Measurements from ENCODE around the gene HLA-DQA2.
"Not testable (repeated sequence)": the region's sequence is repeated elsewhere in the genome, so short reads cannot be mapped to it uniquely, and the experiment has no call there.

Gene HLA-DQA2

GRCh38 chr6:32741031-32741960, at the start of gene HLA-DQA2:
TSS of gene HLA-DQA2 (plus strand) at chr6:32741391. CDS start at chr6:32741444, 53 bp downstream.
- DNase-seq: no peak

- DNase-seq: peak in 1 of 56 donors; percentile 1
Observed at GRCh38 chr6:32692019-32692418, 49.2 kb upstream of the HLA-DQA2 start.

GRCh38 chr6:32697031-32697430, 44.2 kb upstream of the HLA-DQA2 start:
- no peak for DNase-seq

GRCh38 chr6:32700391-32701040, 40.7 kb upstream of the HLA-DQA2 start:
- peak in 21 of 56 donors; percentile 0 to 45 (median 6) for DNase-seq

GRCh38 chr6:32703347-32703746, 37.8 kb upstream of the HLA-DQA2 start:
- no peak for DNase-seq

GRCh38 chr6:32705164-32705563, 36.0 kb upstream of the HLA-DQA2 start:
- not testable (repeated sequence) for DNase-seq

GRCh38 chr6:32709625-32710024, 31.6 kb upstream of the HLA-DQA2 start:
- DNase-seq: no peak

- DNase-seq: no peak
Observed at GRCh38 chr6:32713241-32713640, 27.9 kb upstream of the HLA-DQA2 start.

- no peak for DNase-seq
Observed at GRCh38 chr6:32716396-32716795, 24.8 kb upstream of the HLA-DQA2 start.

- no peak for DNase-seq
Observed at GRCh38 chr6:32718879-32719278, 22.3 kb upstream of the HLA-DQA2 start.

GRCh38 chr6:32738126-32738525, 3.1 kb upstream of the HLA-DQA2 start:
- DNase-seq: no peak

- DNase-seq: no peak
Observed at GRCh38 chr6:32742374-32742773, 1.2 kb downstream of the HLA-DQA2 start.

- DNase-seq: no peak
Observed at GRCh38 chr6:32744776-32745175, 3.6 kb downstream of the HLA-DQA2 start.

- DNase-seq: not testable (repeated sequence)
Observed at GRCh38 chr6:32745649-32746048, 4.5 kb downstream of the HLA-DQA2 start.

GRCh38 chr6:32752580-32752979, 11.4 kb downstream of the HLA-DQA2 start:
- DNase-seq: no peak

- no peak for DNase-seq
Observed at GRCh38 chr6:32759669-32760068, 18.5 kb downstream of the HLA-DQA2 start.

- no peak for DNase-seq
Observed at GRCh38 chr6:32761072-32761471, 19.9 kb downstream of the HLA-DQA2 start.

GRCh38 chr6:32761548-32761947, 20.4 kb downstream of the HLA-DQA2 start:
- no peak for DNase-seq

- DNase-seq: no peak
Observed at GRCh38 chr6:32763421-32763820, 22.2 kb downstream of the HLA-DQA2 start, which contains the start of gene HLA-DQB2. TSS of gene HLA-DQB2 (minus strand) at chr6:32763532. CDS start at chr6:32763470, 62 bp downstream.

GRCh38 chr6:32764048-32764447, 22.9 kb downstream of the HLA-DQA2 start:
- no peak for DNase-seq

GRCh38 chr6:32772656-32773055, 31.5 kb downstream of the HLA-DQA2 start:
- DNase-seq: no peak

GRCh38 chr6:32774426-32774825, 33.2 kb downstream of the HLA-DQA2 start:
- no peak for DNase-seq

Data from amygdala (tissue), 56 donors.